Skin epidermis (tissue), 12 donors: ENCODE measurements around the gene RUFY1.
"Not testable (repeated sequence)": the region's sequence is repeated elsewhere in the genome, so short reads cannot be mapped to it uniquely, and the experiment has no call there.

Experiments
- H3K27ac ChIP-seq, 21 experiments: fragments of 200-600 bp; sonication (generic) in 11 of 21; one replicate each; pipeline ENCODE4 v1.5.0; 2020; ENCODE audit warnings: mild to moderate bottlenecking in 3 of 21, inconsistent platforms in 2 of 21, moderate library complexity in 2 of 21
- H3K4me3 ChIP-seq, 7 experiments: fragments of 200-600 bp; sonication (generic) in 2 of 7; one replicate each; pipeline ENCODE4 v1.5.0; 2020; ENCODE audit warnings: inconsistent platforms in 2 of 7, mild to moderate bottlenecking in 2 of 7, moderate library complexity in 1 of 7

Gene RUFY1

GRCh38 chr5:179534431-179534830 is 15.9 kb upstream of the RUFY1 start:
- no peak overlapping the region for H3K4me3 ChIP-seq
- no peak overlapping the region for H3K27ac ChIP-seq

- Histone ChIP-seq H3K27ac (no peak overlapping the region), H3K4me3 (no peak overlapping the region)
Measured at GRCh38 chr5:179536676-179537075, 13.7 kb upstream of the RUFY1 start.

- Histone ChIP-seq H3K27ac (no peak overlapping the region), H3K4me3 (no peak overlapping the region)
Measured at GRCh38 chr5:179542170-179542569, 8.2 kb upstream of the RUFY1 start.

GRCh38 chr5:179543275-179543674 is 7.1 kb upstream of the RUFY1 start:
- not testable (repeated sequence) for H3K4me3 ChIP-seq, H3K27ac ChIP-seq

GRCh38 chr5:179553006-179553405 is 2.7 kb downstream of the RUFY1 start:
- Histone ChIP-seq H3K4me3 (no peak overlapping the region), H3K27ac (peak overlapping the region in 8 of 21 experiments; percentile 34 to 65 (median 44))

- H3K4me3 ChIP-seq: no peak overlapping the region
- peak overlapping the region in 16 of 21 experiments; percentile 6 to 78 (median 58) for H3K27ac ChIP-seq
Measured at GRCh38 chr5:179553875-179554274, 3.5 kb downstream of the RUFY1 start.

- peak overlapping the region in 1 of 21 experiments; percentile 46 for H3K27ac ChIP-seq
- H3K4me3 ChIP-seq: no peak overlapping the region
Measured at GRCh38 chr5:179554981-179555380, 4.6 kb downstream of the RUFY1 start.

GRCh38 chr5:179558261-179558799 is 8.0 kb downstream of the RUFY1 start:
- Histone ChIP-seq H3K27ac (peak overlapping the region in 16 of 21 experiments; percentile 61 to 96 (median 79)), H3K4me3 (peak overlapping the region in 4 of 7 experiments; percentile 44 to 70 (median 58))

- H3K4me3 ChIP-seq: peak overlapping the region; percentile 26 to 70 (median 50)
- H3K27ac ChIP-seq: peak overlapping the region in 20 of 21 experiments; percentile 37 to 96 (median 76)
Measured at GRCh38 chr5:179558932-179559283, 8.6 kb downstream of the RUFY1 start.

GRCh38 chr5:179559284-179560252 is 9.2 kb downstream of the RUFY1 start:
- peak overlapping the region in 20 of 21 experiments; percentile 37 to 96 (median 78) for H3K27ac ChIP-seq
- peak overlapping the region; percentile 26 to 70 (median 50) for H3K4me3 ChIP-seq

GRCh38 chr5:179564526-179564925 is 14.2 kb downstream of the RUFY1 start:
- H3K27ac ChIP-seq: no peak overlapping the region

GRCh38 chr5:179568721-179569120 is 18.4 kb downstream of the RUFY1 start:
- Histone ChIP-seq H3K27ac (no peak overlapping the region), H3K4me3 (no peak overlapping the region)

More at GRCh38 chr5:179564526-179564925, 14.2 kb downstream of the RUFY1 start:
- no peak overlapping the region for H3K4me3 ChIP-seq

- no peak overlapping the region for H3K27ac ChIP-seq
- no peak overlapping the region for H3K4me3 ChIP-seq
Measured at GRCh38 chr5:179572386-179572785, 22.0 kb downstream of the RUFY1 start.

GRCh38 chr5:179577286-179577960 is 27.1 kb downstream of the RUFY1 start:
- no peak overlapping the region for H3K27ac ChIP-seq
- no peak overlapping the region for H3K4me3 ChIP-seq

GRCh38 chr5:179585941-179586401 is 35.6 kb downstream of the RUFY1 start:
- H3K27ac ChIP-seq: no peak overlapping the region
- no peak overlapping the region for H3K4me3 ChIP-seq

GRCh38 chr5:179588166-179588565 is 37.8 kb downstream of the RUFY1 start:
- Histone ChIP-seq H3K4me3 (no peak overlapping the region), H3K27ac (no peak overlapping the region)

- Histone ChIP-seq H3K4me3 (no peak overlapping the region), H3K27ac (no peak overlapping the region)
Measured at GRCh38 chr5:179595916-179596315, 45.6 kb downstream of the RUFY1 start.

GRCh38 chr5:179596421-179596820 is 46.1 kb downstream of the RUFY1 start:
- Histone ChIP-seq H3K27ac (no peak overlapping the region), H3K4me3 (no peak overlapping the region)

GRCh38 chr5:179599100-179599499 is 48.7 kb downstream of the RUFY1 start:
- no peak overlapping the region for H3K27ac ChIP-seq
- no peak overlapping the region for H3K4me3 ChIP-seq

- Histone ChIP-seq H3K27ac (no peak overlapping the region), H3K4me3 (no peak overlapping the region)
Measured at GRCh38 chr5:179599566-179599965, 49.2 kb downstream of the RUFY1 start.
